ENCODE data around the gene BNIP1.
"Not testable (repeated sequence)": the region's sequence is repeated elsewhere in the genome, so short reads cannot be mapped to it uniquely, and the experiment has no call there.

The BNIP1 gene

GRCh38 chr5:173123416-173123815, 20.9 kb upstream of the BNIP1 start:
- Histone ChIP-seq H3K9me3 (replicated peaks in 1 of 2; ENCODE audit: control insufficient read depth in 2 of 2, insufficient read depth in 1 of 2, low read depth in 1 of 2, low read length in 2 of 2) (no peaks in the 10 kb centered on the region), H3K79me1 (ENCODE audit: low read depth, low read length) (no peaks in the 10 kb centered on the region), H4K91ac (ENCODE audit: low read depth, low read length, poor library complexity) (no peak overlapping the region), H3K4me3 (ENCODE audit: low read length in 2 of 2) (no peak overlapping the region), H2BK120ac (ENCODE audit: low read depth, low read length) (no peak overlapping the region), H3K18ac (ENCODE audit: low read length) (no peak overlapping the region), H2AFZ (ENCODE audit: low read length) (no peak overlapping the region), H3K4me2 (ENCODE audit: insufficient read depth, low read length, poor library complexity, severe bottlenecking) (no peak overlapping the region), H3K36me3 (replicated peaks in 1 of 2; ENCODE audit: control insufficient read depth in 2 of 2, insufficient read depth in 2 of 2, low read length in 2 of 2) (peaks cover 2 to 4% of the 10 kb centered on the region in 2 donors), H3K4me1 (ENCODE audit: control insufficient read depth in 2 of 2, insufficient read depth in 1 of 2, low read depth in 1 of 2, low read length in 2 of 2) (no peaks in the 10 kb centered on the region), H3K14ac (ENCODE audit: low read length) (no peak overlapping the region), H2BK5ac (ENCODE audit: low read length) (no peak overlapping the region), H3K4ac (ENCODE audit: low read length) (no peak overlapping the region), H4K8ac (ENCODE audit: low read depth, low read length) (no peak overlapping the region), H3K27me3 (ENCODE audit: control insufficient read depth in 3 of 3, insufficient read depth in 3 of 3, low read depth in 1 of 3, low read length in 3 of 3) (no peaks in the 10 kb centered on the region), H2AK5ac (ENCODE audit: low read depth, low read length) (no peak overlapping the region), H3K9ac (ENCODE audit: low read depth, low read length, poor library complexity) (no peak overlapping the region), H2BK15ac (ENCODE audit: low read length) (no peak overlapping the region), H3K23ac (ENCODE audit: low read depth, low read length, poor library complexity) (no peak overlapping the region), H2BK12ac (ENCODE audit: low read length) (no peak overlapping the region), H3K27ac (replicated peaks; ENCODE audit: low read length) (no peak overlapping the region)
- no CpG with 5 or more reads among the region's 3 CpGs for WGBS, 2 donors (ENCODE audit: extremely low coverage in 2 of 2, insufficient read length in 2 of 2, insufficient replicate concordance in 1 of 2)
- DNase-seq (ENCODE audit: low spot score) = no peak

DNA sequence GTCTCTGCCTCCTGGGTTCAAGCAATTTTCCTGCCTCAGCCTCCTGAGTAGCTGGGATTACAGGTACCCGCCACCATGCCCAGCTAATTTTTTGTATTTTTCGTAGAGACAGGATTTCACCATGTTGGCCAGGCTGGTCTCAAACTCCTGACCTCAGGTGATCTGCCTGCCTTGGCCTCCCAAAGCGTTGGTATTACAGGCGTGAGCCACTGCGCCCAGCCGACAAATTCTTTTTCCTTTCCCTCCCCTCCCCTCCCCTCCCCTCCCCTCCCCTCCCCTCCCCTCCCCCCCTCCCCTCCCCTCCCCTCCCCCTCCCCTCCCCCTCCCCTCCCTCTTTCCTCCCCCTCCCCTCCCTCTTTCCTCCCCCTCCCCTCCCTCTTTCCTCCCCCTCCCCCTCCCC, 12.2 kb upstream of the BNIP1 start:
- not testable (repeated sequence) for H3K27ac ChIP-seq (replicated peaks; ENCODE audit: low read length); H3K9ac ChIP-seq (ENCODE audit: low read depth, low read length, poor library complexity); H2AFZ ChIP-seq (ENCODE audit: low read length); H3K4me2 ChIP-seq (ENCODE audit: insufficient read depth, low read length, poor library complexity, severe bottlenecking); H3K36me3 ChIP-seq (replicated peaks in 1 of 2; ENCODE audit: control insufficient read depth in 2 of 2, insufficient read depth in 2 of 2, low read length in 2 of 2); H3K4ac ChIP-seq (ENCODE audit: low read length); DNase-seq (ENCODE audit: low spot score); H2BK12ac ChIP-seq (ENCODE audit: low read length); H4K91ac ChIP-seq (ENCODE audit: low read depth, low read length, poor library complexity); H3K18ac ChIP-seq (ENCODE audit: low read length); H2BK15ac ChIP-seq (ENCODE audit: low read length); H4K8ac ChIP-seq (ENCODE audit: low read depth, low read length); H3K79me1 ChIP-seq (ENCODE audit: low read depth, low read length); H2BK120ac ChIP-seq (ENCODE audit: low read depth, low read length); H3K4me3 ChIP-seq (ENCODE audit: low read length in 2 of 2); H2AK5ac ChIP-seq (ENCODE audit: low read depth, low read length); H3K9me3 ChIP-seq (replicated peaks in 1 of 2; ENCODE audit: control insufficient read depth in 2 of 2, insufficient read depth in 1 of 2, low read depth in 1 of 2, low read length in 2 of 2); H3K23ac ChIP-seq (ENCODE audit: low read depth, low read length, poor library complexity); H3K27me3 ChIP-seq (ENCODE audit: control insufficient read depth in 3 of 3, insufficient read depth in 3 of 3, low read depth in 1 of 3, low read length in 3 of 3); H3K4me1 ChIP-seq (ENCODE audit: control insufficient read depth in 2 of 2, insufficient read depth in 1 of 2, low read depth in 1 of 2, low read length in 2 of 2); H3K14ac ChIP-seq (ENCODE audit: low read length); H2BK5ac ChIP-seq (ENCODE audit: low read length)
- WGBS, 2 donors (ENCODE audit: extremely low coverage in 2 of 2, insufficient read length in 2 of 2, insufficient replicate concordance in 1 of 2) = no CpG with 5 or more reads among the region's 6 CpGs

- no peak overlapping the region for H3K9ac ChIP-seq (ENCODE audit: low read depth, low read length, poor library complexity)
- H2AFZ ChIP-seq (ENCODE audit: low read length) = no peak overlapping the region
- no peak overlapping the region for H3K27ac ChIP-seq (replicated peaks; ENCODE audit: low read length)
- H3K23ac ChIP-seq (ENCODE audit: low read depth, low read length, poor library complexity) = no peak overlapping the region
- no peak overlapping the region for H2BK120ac ChIP-seq (ENCODE audit: low read depth, low read length)
- H2BK5ac ChIP-seq (ENCODE audit: low read length) = no peak overlapping the region
- no CpG with 5 or more reads among the region's 3 CpGs for WGBS, 2 donors (ENCODE audit: extremely low coverage in 2 of 2, insufficient read length in 2 of 2, insufficient replicate concordance in 1 of 2)
- no peak overlapping the region for H2BK12ac ChIP-seq (ENCODE audit: low read length)
- no peak overlapping the region for H4K8ac ChIP-seq (ENCODE audit: low read depth, low read length)
- no peaks in the 10 kb centered on the region for H3K36me3 ChIP-seq (replicated peaks in 1 of 2; ENCODE audit: control insufficient read depth in 2 of 2, insufficient read depth in 2 of 2, low read length in 2 of 2)
- no peak for DNase-seq (ENCODE audit: low spot score)
- no peak overlapping the region for H2AK5ac ChIP-seq (ENCODE audit: low read depth, low read length)
- no peak overlapping the region for H3K4me2 ChIP-seq (ENCODE audit: insufficient read depth, low read length, poor library complexity, severe bottlenecking)
- no peak overlapping the region for H3K4ac ChIP-seq (ENCODE audit: low read length)
- no peaks in the 10 kb centered on the region for H3K79me1 ChIP-seq (ENCODE audit: low read depth, low read length)
- peaks cover 2 to 5% of the 10 kb centered on the region in 2 donors for H3K4me1 ChIP-seq (ENCODE audit: control insufficient read depth in 2 of 2, insufficient read depth in 1 of 2, low read depth in 1 of 2, low read length in 2 of 2)
- no peak overlapping the region for H4K91ac ChIP-seq (ENCODE audit: low read depth, low read length, poor library complexity)
- H2BK15ac ChIP-seq (ENCODE audit: low read length) = no peak overlapping the region
- no peaks in the 10 kb centered on the region for H3K9me3 ChIP-seq (replicated peaks in 1 of 2; ENCODE audit: control insufficient read depth in 2 of 2, insufficient read depth in 1 of 2, low read depth in 1 of 2, low read length in 2 of 2)
- H3K14ac ChIP-seq (ENCODE audit: low read length) = no peak overlapping the region
- H3K18ac ChIP-seq (ENCODE audit: low read length) = no peak overlapping the region
- H3K27me3 ChIP-seq (ENCODE audit: control insufficient read depth in 3 of 3, insufficient read depth in 3 of 3, low read depth in 1 of 3, low read length in 3 of 3) = no peaks in the 10 kb centered on the region
- H3K4me3 ChIP-seq (ENCODE audit: low read length in 2 of 2) = no peak overlapping the region
These were observed 5.6 kb upstream of the BNIP1 start for GRCh38 chr5:173138707-173139106.

DNA sequence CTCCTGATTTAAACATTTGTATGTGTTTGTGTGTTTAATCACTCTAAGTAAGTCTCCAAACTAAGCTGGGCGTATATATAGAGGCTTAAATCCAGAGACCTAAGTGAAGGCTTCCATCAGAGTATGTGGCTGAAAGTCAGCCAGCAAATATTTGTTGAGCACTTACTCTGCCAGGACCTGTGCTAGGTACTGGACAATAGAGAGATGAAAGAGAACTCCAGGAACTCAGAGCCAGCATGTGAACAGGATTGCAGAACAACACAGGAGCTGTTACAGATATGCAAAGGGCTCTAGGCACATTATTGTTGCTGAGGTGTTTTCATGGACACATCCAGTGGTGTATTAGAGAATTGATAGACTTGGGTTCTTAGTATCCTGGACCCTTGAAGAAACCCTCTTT, 4.7 kb upstream of the BNIP1 start:
- Histone ChIP-seq H3K27ac (replicated peaks; ENCODE audit: low read length) (no peak overlapping the region), H3K23ac (ENCODE audit: low read depth, low read length, poor library complexity) (no peak overlapping the region), H4K91ac (ENCODE audit: low read depth, low read length, poor library complexity) (no peak overlapping the region), H3K27me3 (ENCODE audit: control insufficient read depth in 3 of 3, insufficient read depth in 3 of 3, low read depth in 1 of 3, low read length in 3 of 3) (no peaks in the 10 kb centered on the region), H3K4me1 (ENCODE audit: control insufficient read depth in 2 of 2, insufficient read depth in 1 of 2, low read depth in 1 of 2, low read length in 2 of 2) (peaks cover 2 to 5% of the 10 kb centered on the region in 2 donors), H3K4me2 (ENCODE audit: insufficient read depth, low read length, poor library complexity, severe bottlenecking) (no peak overlapping the region), H3K4ac (ENCODE audit: low read length) (no peak overlapping the region), H3K79me1 (ENCODE audit: low read depth, low read length) (no peaks in the 10 kb centered on the region), H3K9me3 (replicated peaks in 1 of 2; ENCODE audit: control insufficient read depth in 2 of 2, insufficient read depth in 1 of 2, low read depth in 1 of 2, low read length in 2 of 2) (no peaks in the 10 kb centered on the region), H3K4me3 (ENCODE audit: low read length in 2 of 2) (no peak overlapping the region), H3K14ac (ENCODE audit: low read length) (no peak overlapping the region), H2AFZ (ENCODE audit: low read length) (no peak overlapping the region), H4K8ac (ENCODE audit: low read depth, low read length) (no peak overlapping the region), H2BK12ac (ENCODE audit: low read length) (no peak overlapping the region), H2AK5ac (ENCODE audit: low read depth, low read length) (no peak overlapping the region), H2BK15ac (ENCODE audit: low read length) (no peak overlapping the region), H3K18ac (ENCODE audit: low read length) (no peak overlapping the region), H2BK120ac (ENCODE audit: low read depth, low read length) (no peak overlapping the region), H3K36me3 (replicated peaks in 1 of 2; ENCODE audit: control insufficient read depth in 2 of 2, insufficient read depth in 2 of 2, low read length in 2 of 2) (no peaks in the 10 kb centered on the region), H3K9ac (ENCODE audit: low read depth, low read length, poor library complexity) (no peak overlapping the region), H2BK5ac (ENCODE audit: low read length) (no peak overlapping the region)
- WGBS, 2 donors (ENCODE audit: extremely low coverage in 2 of 2, insufficient read length in 2 of 2, insufficient replicate concordance in 1 of 2) = no CpG with 5 or more reads among the region's 1 CpG
- no peak for DNase-seq (ENCODE audit: low spot score)
